ENCODE results near the gene SBNO1. TPM values are rescaled to one million over a fixed set of nuclear protein-coding genes. Genes with fewer than 3 reads are reported as not detected.
"Not testable (repeated sequence)": the region's sequence is repeated elsewhere in the genome, so short reads cannot be mapped to it uniquely, and the experiment has no call there.

The SBNO1 gene
- total RNA-seq, 1 experiment from 2014 or later: 68.7 TPM

- in situ Hi-C loops (cut with HindIII; ENCODE audit: low pct_unique_long_range_greater_than_20kb, low sequenced_read_pairs) (no loop called here), intact Hi-C loops (cut with micrococcal nuclease; ENCODE audit: unreplicated experiment) (no loop called here)
- DNase-seq (ENCODE audit: low read depth, low spot score) (no peak), ATAC-seq (no peak)
- TF ChIP-seq, protein P1, sequence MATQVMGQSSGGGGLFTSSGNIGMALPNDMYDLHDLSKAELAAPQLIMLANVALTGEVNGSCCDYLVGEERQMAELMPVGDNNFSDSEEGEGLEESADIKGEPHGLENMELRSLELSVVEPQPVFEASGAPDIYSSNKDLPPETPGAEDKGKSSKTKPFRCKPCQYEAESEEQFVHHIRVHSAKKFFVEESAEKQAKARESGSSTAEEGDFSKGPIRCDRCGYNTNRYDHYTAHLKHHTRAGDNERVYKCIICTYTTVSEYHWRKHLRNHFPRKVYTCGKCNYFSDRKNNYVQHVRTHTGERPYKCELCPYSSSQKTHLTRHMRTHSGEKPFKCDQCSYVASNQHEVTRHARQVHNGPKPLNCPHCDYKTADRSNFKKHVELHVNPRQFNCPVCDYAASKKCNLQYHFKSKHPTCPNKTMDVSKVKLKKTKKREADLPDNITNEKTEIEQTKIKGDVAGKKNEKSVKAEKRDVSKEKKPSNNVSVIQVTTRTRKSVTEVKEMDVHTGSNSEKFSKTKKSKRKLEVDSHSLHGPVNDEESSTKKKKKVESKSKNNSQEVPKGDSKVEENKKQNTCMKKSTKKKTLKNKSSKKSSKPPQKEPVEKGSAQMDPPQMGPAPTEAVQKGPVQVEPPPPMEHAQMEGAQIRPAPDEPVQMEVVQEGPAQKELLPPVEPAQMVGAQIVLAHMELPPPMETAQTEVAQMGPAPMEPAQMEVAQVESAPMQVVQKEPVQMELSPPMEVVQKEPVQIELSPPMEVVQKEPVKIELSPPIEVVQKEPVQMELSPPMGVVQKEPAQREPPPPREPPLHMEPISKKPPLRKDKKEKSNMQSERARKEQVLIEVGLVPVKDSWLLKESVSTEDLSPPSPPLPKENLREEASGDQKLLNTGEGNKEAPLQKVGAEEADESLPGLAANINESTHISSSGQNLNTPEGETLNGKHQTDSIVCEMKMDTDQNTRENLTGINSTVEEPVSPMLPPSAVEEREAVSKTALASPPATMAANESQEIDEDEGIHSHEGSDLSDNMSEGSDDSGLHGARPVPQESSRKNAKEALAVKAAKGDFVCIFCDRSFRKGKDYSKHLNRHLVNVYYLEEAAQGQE (IDR thresholded peaks at IDR 0.05; ENCODE audit: insufficient read depth in 1 of 2, low read depth in 2 of 2, low read length in 1 of 2): no peak
- TF ChIP-seq SIN3A (IDR thresholded peaks at IDR 0.05; ENCODE audit: borderline replicate concordance, insufficient read depth, low read depth, low read length) (no peak), POLR2AphosphoS5 (IDR thresholded peaks at IDR 0.05; ENCODE audit: low read depth, low read length) (no peak), TCF7L2 (IDR thresholded peaks at IDR 0.05; ENCODE audit: low read depth, low read length) (no peak)
- TF ChIP-seq, protein P2, sequence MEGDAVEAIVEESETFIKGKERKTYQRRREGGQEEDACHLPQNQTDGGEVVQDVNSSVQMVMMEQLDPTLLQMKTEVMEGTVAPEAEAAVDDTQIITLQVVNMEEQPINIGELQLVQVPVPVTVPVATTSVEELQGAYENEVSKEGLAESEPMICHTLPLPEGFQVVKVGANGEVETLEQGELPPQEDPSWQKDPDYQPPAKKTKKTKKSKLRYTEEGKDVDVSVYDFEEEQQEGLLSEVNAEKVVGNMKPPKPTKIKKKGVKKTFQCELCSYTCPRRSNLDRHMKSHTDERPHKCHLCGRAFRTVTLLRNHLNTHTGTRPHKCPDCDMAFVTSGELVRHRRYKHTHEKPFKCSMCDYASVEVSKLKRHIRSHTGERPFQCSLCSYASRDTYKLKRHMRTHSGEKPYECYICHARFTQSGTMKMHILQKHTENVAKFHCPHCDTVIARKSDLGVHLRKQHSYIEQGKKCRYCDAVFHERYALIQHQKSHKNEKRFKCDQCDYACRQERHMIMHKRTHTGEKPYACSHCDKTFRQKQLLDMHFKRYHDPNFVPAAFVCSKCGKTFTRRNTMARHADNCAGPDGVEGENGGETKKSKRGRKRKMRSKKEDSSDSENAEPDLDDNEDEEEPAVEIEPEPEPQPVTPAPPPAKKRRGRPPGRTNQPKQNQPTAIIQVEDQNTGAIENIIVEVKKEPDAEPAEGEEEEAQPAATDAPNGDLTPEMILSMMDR (IDR thresholded peaks at IDR 0.05): no peak
- POLR2A ChIA-PET: interaction anchor here (0.6 kb wide), 1 partner anchor 228 kb away, joined by 7 read pairs; no protein-coding TSS in a partner anchor
- Histone ChIP-seq H3K27ac (ENCODE audit: low read length) (no peak overlapping the region), H3K9me3 (ENCODE audit: control insufficient read depth, insufficient read depth, low read depth, low read length) (no peaks in the 10 kb centered on the region), H3K36me3 (ENCODE audit: control insufficient read depth, insufficient read depth, low read length) (peaks cover 11% of the 10 kb centered on the region), H3K4me3 (ENCODE audit: low read depth in 2 of 2, low read length in 2 of 2) (no peak overlapping the region), H3K4me1 (ENCODE audit: control insufficient read depth, insufficient read depth, low read length) (peaks cover 22% of the 10 kb centered on the region), H3K27me3 (ENCODE audit: control insufficient read depth, insufficient read depth, low read length) (no peaks in the 10 kb centered on the region)
- CTCF ChIA-PET: no interaction called here
- no TSS peak for BruUV-seq (replicated peaks)
Observed at GRCh38 chr12:123253641-123254459, 110.8 kb downstream of the SBNO1 start.

- CTCF ChIA-PET; DNase-seq (ENCODE audit: low read depth, low spot score); H3K4me3 ChIP-seq (ENCODE audit: low read depth in 2 of 2, low read length in 2 of 2); POLR2A ChIA-PET; ATAC-seq; H3K36me3 ChIP-seq (ENCODE audit: control insufficient read depth, insufficient read depth, low read length); BruUV-seq (replicated peaks); H3K27me3 ChIP-seq (ENCODE audit: control insufficient read depth, insufficient read depth, low read length); intact Hi-C loops (cut with micrococcal nuclease; ENCODE audit: unreplicated experiment); in situ Hi-C loops (cut with HindIII; ENCODE audit: low pct_unique_long_range_greater_than_20kb, low sequenced_read_pairs); H3K9me3 ChIP-seq (ENCODE audit: control insufficient read depth, insufficient read depth, low read depth, low read length): not testable (repeated sequence)
- Histone ChIP-seq H3K27ac (ENCODE audit: low read length) (peak overlapping the region; percentile 85), H3K4me1 (ENCODE audit: control insufficient read depth, insufficient read depth, low read length) (peaks cover 22% of the 10 kb centered on the region)
Observed at GRCh38 chr12:123252365-123252764, 112.3 kb downstream of the SBNO1 start.

All from Panc1 (cell line).